Measurements from ENCODE around the gene NPDC1.
A peak's percentile ranks its signal among the peaks of the same experiment; 100 is the strongest.

The NPDC1 gene, protein sequence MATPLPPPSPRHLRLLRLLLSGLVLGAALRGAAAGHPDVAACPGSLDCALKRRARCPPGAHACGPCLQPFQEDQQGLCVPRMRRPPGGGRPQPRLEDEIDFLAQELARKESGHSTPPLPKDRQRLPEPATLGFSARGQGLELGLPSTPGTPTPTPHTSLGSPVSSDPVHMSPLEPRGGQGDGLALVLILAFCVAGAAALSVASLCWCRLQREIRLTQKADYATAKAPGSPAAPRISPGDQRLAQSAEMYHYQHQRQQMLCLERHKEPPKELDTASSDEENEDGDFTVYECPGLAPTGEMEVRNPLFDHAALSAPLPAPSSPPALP

DNA sequence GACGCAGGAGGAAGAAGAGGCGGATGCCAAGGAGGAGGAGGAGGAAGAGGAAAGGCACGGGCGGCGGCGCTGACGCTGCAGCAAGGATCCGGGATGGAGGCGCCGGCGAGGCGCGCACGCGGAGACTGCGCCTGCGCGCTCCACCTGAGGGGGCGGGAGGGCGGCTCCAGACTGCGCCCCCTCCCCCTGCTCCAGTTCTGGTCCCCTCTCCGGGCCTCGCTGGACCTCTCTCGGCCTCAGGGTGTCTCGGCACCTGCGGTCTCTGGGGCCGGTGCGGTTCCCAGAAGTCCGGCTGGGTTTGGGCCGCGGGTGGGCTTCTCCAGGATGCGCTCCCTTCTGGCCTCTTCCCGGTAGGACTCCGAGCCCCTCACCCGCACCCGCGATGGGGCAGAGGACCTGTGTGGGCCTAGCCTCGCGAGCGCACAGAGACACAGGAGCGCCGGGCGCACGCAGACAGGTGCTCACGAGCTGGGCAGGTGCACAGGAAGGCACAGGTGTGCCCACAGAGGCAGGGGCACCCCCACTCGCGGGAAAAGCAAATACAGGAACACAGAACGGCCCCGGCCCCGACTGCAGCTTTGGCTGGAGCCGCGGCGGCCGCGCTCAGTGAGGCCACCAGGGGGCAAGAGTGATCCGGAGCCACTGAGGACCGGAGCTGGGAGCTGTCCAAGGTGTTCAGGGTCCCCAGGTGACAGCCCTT lies at the start of gene NPDC1:
TSS of gene NPDC1 (minus strand) at position 90 of the 700 bp plus-strand sequence. CDS start 188 bp downstream, outside the sequence.
- Histone ChIP-seq H3K4me1 (ENCODE audit: insufficient read depth, low read length, severe bottlenecking) (peaks cover 7% of the 10 kb centered on the region), H3K9me2 (ENCODE audit: low read depth, low read length) (no peaks in the 10 kb centered on the region), H3K9ac (ENCODE audit: low read length) (no peak within 1 kb of the TSS), H3F3A (ENCODE audit: insufficient read depth, low read length) (no peaks in the 10 kb centered on the region), H2AFZ (ENCODE audit: low read length) (no peak within 1 kb of the TSS), H4K20me1 (ENCODE audit: insufficient read depth, low read length) (no peaks in the 10 kb centered on the region), H3K9me3 (ENCODE audit: low read length) (no peaks in the 10 kb centered on the region), H3K4me2 (ENCODE audit: low read length) (peak within 1 kb of the TSS; percentile 41; the same call in 1 of the 2 replicates), H3K4me3 (ENCODE audit: low read depth, low read length, poor library complexity, severe bottlenecking) (peak within 1 kb of the TSS; percentile 38), H3K27me3 (ENCODE audit: insufficient read depth, low read length) (peaks cover 13% of the 10 kb centered on the region; the same call in 1 of the 2 replicates), H3K79me2 (ENCODE audit: insufficient read depth, low read length) (no peaks in the 10 kb centered on the region), H3K27ac (ENCODE audit: low read depth, low read length, poor library complexity, severe bottlenecking) (no peak within 1 kb of the TSS), H3K36me3 (ENCODE audit: insufficient read depth, low read length) (no peaks in the 10 kb centered on the region)
- TF ChIP-seq EZH2 (IDR thresholded peaks at IDR 0.05; ENCODE audit: borderline replicate concordance, low read length) (no peak), CTCF (IDR thresholded peaks at IDR 0.05; ENCODE audit: low read length) (peak; percentile 81)

- H3K4me2 ChIP-seq (ENCODE audit: low read length): no peak overlapping the region
- TF ChIP-seq CTCF (IDR thresholded peaks at IDR 0.05; ENCODE audit: low read length): no peak
- TF ChIP-seq EZH2 (IDR thresholded peaks at IDR 0.05; ENCODE audit: borderline replicate concordance, low read length): no peak
Measured at GRCh38 chr9:137089232-137089947, 43.4 kb upstream of the NPDC1 start.

GRCh38 chr9:137088121-137088520 lies 42.1 kb upstream of the NPDC1 start:
- TF ChIP-seq EZH2 (IDR thresholded peaks at IDR 0.05; ENCODE audit: borderline replicate concordance, low read length) (no peak), CTCF (IDR thresholded peaks at IDR 0.05; ENCODE audit: low read length) (no peak)
- no peaks in the 10 kb centered on the region for H3K9me2 ChIP-seq (ENCODE audit: low read depth, low read length)
- H3K79me2 ChIP-seq (ENCODE audit: insufficient read depth, low read length): no peaks in the 10 kb centered on the region
- peaks cover 20% of the 10 kb centered on the region for H3K36me3 ChIP-seq (ENCODE audit: insufficient read depth, low read length)
- H3K4me3 ChIP-seq (ENCODE audit: low read depth, low read length, poor library complexity, severe bottlenecking): peak overlapping the region; percentile 79
- no peaks in the 10 kb centered on the region for H3K27me3 ChIP-seq (ENCODE audit: insufficient read depth, low read length)
- no peak overlapping the region for H3K27ac ChIP-seq (ENCODE audit: low read depth, low read length, poor library complexity, severe bottlenecking)
- peak overlapping the region; percentile 85; the same call in 1 of the 2 replicates for H3K9ac ChIP-seq (ENCODE audit: low read length)
- no peaks in the 10 kb centered on the region for H4K20me1 ChIP-seq (ENCODE audit: insufficient read depth, low read length)
- H2AFZ ChIP-seq (ENCODE audit: low read length): no peak overlapping the region
- no peaks in the 10 kb centered on the region for H3K9me3 ChIP-seq (ENCODE audit: low read length)
- peak overlapping the region; percentile 86 for H3K4me2 ChIP-seq (ENCODE audit: low read length)
- no peaks in the 10 kb centered on the region for H3F3A ChIP-seq (ENCODE audit: insufficient read depth, low read length)
- peaks cover 34% of the 10 kb centered on the region for H3K4me1 ChIP-seq (ENCODE audit: insufficient read depth, low read length, severe bottlenecking)

More at GRCh38 chr9:137089232-137089947, 43.4 kb upstream of the NPDC1 start:
- no peak overlapping the region; the same call in 1 of the 2 replicates for H3K9ac ChIP-seq (ENCODE audit: low read length)
- H3K79me2 ChIP-seq (ENCODE audit: insufficient read depth, low read length): no peaks in the 10 kb centered on the region
- no peaks in the 10 kb centered on the region for H3K9me2 ChIP-seq (ENCODE audit: low read depth, low read length)
- peaks cover 17% of the 10 kb centered on the region; the same call in 1 of the 2 replicates for H3K36me3 ChIP-seq (ENCODE audit: insufficient read depth, low read length)
- H2AFZ ChIP-seq (ENCODE audit: low read length): no peak overlapping the region
- no peaks in the 10 kb centered on the region for H4K20me1 ChIP-seq (ENCODE audit: insufficient read depth, low read length)
- no peak overlapping the region for H3K4me3 ChIP-seq (ENCODE audit: low read depth, low read length, poor library complexity, severe bottlenecking)
- H3K4me1 ChIP-seq (ENCODE audit: insufficient read depth, low read length, severe bottlenecking): peaks cover 34% of the 10 kb centered on the region
- no peak overlapping the region for H3K27ac ChIP-seq (ENCODE audit: low read depth, low read length, poor library complexity, severe bottlenecking)
- no peaks in the 10 kb centered on the region for H3K27me3 ChIP-seq (ENCODE audit: insufficient read depth, low read length)
- no peaks in the 10 kb centered on the region for H3F3A ChIP-seq (ENCODE audit: insufficient read depth, low read length)
- H3K9me3 ChIP-seq (ENCODE audit: low read length): no peaks in the 10 kb centered on the region

All from OCI-LY1 (cell line).